ENCODE results near the gene SETBP1.

DNA sequence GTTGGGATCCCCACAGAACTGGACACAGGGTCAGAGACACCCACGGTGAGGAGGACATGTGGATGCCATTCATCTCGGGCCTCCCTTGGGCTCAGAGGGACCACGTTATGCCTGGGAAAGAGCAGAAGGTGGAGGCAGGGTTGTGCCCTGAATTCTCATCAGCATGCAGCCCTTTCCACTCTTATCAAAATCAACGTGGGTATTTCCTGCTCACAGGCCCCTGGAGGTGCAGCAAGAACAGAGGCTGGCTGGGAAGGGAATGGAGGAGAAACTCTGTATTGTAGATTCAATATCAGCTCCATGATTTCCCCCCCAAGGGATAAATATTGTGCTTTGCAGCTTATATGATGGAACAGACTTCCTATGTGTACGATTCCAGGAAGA is 90.9 kb downstream of the SETBP1 start:
- TF ChIP-seq EZH2phosphoT487 (IDR thresholded peaks at IDR 0.05; ENCODE audit: borderline replicate concordance), result no peak
- TF ChIP-seq, protein P1, sequence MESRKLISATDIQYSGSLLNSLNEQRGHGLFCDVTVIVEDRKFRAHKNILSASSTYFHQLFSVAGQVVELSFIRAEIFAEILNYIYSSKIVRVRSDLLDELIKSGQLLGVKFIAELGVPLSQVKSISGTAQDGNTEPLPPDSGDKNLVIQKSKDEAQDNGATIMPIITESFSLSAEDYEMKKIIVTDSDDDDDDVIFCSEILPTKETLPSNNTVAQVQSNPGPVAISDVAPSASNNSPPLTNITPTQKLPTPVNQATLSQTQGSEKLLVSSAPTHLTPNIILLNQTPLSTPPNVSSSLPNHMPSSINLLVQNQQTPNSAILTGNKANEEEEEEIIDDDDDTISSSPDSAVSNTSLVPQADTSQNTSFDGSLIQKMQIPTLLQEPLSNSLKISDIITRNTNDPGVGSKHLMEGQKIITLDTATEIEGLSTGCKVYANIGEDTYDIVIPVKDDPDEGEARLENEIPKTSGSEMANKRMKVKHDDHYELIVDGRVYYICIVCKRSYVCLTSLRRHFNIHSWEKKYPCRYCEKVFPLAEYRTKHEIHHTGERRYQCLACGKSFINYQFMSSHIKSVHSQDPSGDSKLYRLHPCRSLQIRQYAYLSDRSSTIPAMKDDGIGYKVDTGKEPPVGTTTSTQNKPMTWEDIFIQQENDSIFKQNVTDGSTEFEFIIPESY (IDR thresholded peaks at IDR 0.05; ENCODE audit: extremely low read depth, insufficient replicate concordance, low read length), result no peak
- TF ChIP-seq, protein P2, sequence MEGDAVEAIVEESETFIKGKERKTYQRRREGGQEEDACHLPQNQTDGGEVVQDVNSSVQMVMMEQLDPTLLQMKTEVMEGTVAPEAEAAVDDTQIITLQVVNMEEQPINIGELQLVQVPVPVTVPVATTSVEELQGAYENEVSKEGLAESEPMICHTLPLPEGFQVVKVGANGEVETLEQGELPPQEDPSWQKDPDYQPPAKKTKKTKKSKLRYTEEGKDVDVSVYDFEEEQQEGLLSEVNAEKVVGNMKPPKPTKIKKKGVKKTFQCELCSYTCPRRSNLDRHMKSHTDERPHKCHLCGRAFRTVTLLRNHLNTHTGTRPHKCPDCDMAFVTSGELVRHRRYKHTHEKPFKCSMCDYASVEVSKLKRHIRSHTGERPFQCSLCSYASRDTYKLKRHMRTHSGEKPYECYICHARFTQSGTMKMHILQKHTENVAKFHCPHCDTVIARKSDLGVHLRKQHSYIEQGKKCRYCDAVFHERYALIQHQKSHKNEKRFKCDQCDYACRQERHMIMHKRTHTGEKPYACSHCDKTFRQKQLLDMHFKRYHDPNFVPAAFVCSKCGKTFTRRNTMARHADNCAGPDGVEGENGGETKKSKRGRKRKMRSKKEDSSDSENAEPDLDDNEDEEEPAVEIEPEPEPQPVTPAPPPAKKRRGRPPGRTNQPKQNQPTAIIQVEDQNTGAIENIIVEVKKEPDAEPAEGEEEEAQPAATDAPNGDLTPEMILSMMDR (IDR thresholded peaks at IDR 0.05 in 2 of 3, conservative IDR thresholded peaks at IDR 0.05 in 1 of 3; ENCODE audit: borderline replicate concordance in 1 of 3, insufficient read depth in 1 of 3, low read depth in 2 of 3, low read length in 2 of 3), result no peak
- no peak for TF ChIP-seq SIN3A (IDR thresholded peaks at IDR 0.05; ENCODE audit: low read depth)
